HG02678 (cell line): Measurements from ENCODE around the gene EGFL8.

ENCODE experiments used
- ATAC-seq: cut with Tn5 transposase; IDR thresholded peaks from one replicate; pipeline ENCODE4 v1.9.1; 2021; ENCODE audit warnings: mild to moderate bottlenecking, moderate library complexity; ENCODE audit not compliant: unreplicated experiment

Gene EGFL8

GRCh38 chr6:32146287-32146686 lies 18.1 kb upstream of the EGFL8 start:
- ATAC-seq, result no peak

- ATAC-seq, result no peak
Observed at GRCh38 chr6:32146687-32147086, 17.7 kb upstream of the EGFL8 start.

DNA sequence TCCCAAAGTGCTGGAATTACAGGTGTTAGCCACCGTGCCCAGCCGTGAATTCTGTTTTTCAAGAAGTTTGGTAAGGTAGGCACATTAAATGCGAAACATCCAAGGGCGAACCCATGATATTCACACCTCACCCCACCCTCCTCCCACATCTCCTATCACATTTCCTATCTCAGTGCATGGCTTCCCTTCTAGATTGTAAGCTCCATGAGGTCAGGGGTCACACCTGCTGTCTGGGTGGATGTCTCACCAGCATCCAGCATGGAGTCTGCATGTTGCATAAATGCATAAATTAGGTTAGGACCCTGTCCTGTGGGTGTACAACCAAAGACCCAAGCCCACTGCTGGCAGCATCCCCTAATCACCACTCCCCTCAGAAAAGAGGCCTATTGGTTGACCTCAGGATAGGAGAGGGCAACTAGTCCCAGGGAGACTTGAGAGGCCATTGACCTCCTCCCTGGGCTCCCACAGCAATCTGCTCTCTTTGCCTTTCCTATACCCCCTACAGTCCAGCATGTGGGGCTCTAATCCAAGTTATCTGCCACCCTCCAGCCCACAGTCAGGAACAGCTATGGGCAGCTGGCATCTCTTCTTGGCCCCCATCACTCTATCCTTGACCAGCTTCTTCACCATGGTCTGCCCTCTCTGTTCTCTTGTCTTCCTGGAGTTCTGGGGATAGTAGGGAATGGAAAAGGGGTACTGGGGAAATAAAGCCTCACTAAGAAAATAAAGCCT lies 16.8 kb upstream of the EGFL8 start:
- no peak for ATAC-seq

- ATAC-seq, result no peak
Observed at GRCh38 chr6:32148289-32149091, 15.9 kb upstream of the EGFL8 start.

DNA sequence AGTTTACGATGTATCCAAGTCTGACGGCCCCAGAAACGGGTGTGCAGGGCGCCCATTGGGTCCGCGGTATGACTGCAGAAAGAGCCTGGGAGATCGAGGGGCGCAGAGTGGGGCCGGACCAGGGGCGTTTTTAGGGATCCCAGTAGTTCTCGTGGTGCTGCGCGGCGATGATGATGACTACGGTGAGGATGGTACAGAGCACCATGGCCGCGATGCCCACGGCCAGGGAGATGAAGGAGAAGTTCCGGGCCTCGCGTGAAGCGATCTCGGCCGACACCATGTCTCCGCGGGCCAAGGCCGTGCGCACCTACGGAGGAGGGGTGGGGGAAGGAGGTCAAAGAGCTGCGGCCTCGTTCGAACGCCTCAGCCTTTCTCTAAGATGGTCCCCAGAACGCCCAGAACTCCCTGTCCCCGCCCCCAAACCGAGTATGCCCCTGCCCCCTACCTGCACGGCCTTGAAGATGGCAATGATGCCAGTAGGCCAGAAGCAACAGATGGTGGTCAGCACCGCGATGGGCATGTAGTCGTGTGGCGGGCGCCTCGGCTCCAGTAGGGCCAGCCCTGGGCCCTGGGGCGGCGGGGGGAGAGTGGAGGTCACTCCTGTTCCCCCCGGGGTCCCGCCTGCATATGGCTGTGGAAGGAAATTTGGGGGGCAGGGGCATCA lies 15.2 kb upstream of the EGFL8 start:
- ATAC-seq, result no peak

- no peak for ATAC-seq
Observed at GRCh38 chr6:32149932-32150870, 14.2 kb upstream of the EGFL8 start.

- ATAC-seq, result no peak
Observed at GRCh38 chr6:32151181-32151862, 13.1 kb upstream of the EGFL8 start.

- ATAC-seq, result no peak
Observed at GRCh38 chr6:32151863-32152768, 12.3 kb upstream of the EGFL8 start, which contains the start of gene PRRT1. PRRT1 (minus strand) TSS chr6:32151939; CDS start chr6:32151827, 112 bp downstream.

GRCh38 chr6:32152769-32153563 lies 11.4 kb upstream of the EGFL8 start:
- no peak for ATAC-seq

DNA sequence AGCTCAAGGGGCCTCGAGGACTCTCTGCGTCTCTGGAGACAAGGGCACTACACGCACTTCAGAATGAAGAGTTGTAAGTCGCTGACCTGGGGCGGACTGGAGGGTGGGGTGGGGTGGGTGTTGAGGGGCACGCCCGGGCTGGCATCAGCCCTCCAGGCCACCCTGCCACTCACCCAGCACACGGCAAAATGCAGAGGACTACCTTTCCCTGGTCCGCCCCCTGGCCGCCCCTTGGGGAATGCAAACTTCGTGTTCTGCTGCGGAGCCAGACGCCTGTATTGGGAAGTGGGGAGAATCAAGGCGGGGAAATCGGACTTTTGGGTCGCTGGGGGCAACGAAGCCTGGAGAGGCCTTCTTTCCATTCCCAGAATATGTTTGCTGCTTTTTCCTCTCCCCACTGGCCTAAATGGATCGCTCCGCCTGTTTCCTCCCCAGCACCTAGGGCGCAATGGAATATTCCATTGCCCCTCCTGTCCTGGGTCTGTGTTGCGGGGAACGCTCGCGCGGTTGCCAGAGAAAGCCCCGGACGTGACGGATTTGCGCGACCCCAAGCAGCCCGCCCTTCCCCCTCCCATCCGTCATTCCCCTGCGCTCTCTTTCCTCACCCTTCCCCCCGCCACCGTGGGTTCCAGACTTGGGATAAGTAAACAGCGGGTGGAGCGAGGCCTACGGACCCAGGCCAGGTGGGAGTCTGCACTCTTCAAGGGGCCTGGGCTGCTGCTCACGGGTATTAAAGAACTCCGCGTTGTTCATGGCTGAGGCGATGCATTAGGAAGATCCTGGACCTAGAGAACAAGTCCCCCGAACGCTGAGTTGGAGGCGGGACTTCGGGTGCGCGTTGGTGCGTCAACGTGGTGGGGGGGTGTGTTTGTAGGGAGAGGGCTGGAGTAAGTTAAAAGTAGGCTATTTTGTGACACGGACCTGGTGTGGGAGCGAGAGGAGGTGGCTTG lies 10.6 kb upstream of the EGFL8 start, which contains the start of gene PPT2:
Gene PPT2, plus strand, starts transcription at position 578 of the 950 bp plus-strand sequence. CDS start 454 bp downstream, outside the sequence.
- peak; percentile 16 for ATAC-seq

DNA sequence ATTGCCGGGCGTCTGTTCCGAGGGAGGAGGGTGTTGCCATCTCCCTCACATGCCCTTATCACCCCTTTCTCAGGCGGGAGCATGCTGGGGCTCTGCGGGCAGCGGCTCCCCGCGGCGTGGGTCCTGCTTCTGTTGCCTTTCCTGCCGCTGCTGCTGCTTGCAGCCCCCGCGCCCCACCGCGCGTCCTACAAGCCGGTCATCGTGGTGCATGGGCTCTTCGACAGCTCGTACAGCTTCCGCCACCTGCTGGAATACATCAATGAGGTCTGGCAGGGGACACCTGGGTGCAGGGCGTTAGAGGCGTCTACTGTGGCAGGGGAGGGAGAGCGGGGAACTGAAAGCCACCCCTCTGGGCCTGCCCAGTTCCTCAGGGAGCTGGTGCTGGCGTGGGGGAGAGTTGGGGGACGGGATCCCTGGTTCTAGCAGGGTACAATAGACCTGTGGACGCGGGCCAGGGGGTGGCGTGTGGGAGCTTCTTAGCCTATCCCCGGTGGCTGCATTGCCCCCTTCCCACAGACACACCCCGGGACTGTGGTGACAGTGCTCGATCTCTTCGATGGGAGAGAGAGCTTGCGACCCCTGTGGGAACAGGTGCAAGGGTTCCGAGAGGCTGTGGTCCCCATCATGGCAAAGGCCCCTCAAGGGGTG lies 9.8 kb upstream of the EGFL8 start:
- ATAC-seq, result peak; percentile 77

GRCh38 chr6:32156891-32157290 lies 7.5 kb upstream of the EGFL8 start:
- ATAC-seq, result no peak

DNA sequence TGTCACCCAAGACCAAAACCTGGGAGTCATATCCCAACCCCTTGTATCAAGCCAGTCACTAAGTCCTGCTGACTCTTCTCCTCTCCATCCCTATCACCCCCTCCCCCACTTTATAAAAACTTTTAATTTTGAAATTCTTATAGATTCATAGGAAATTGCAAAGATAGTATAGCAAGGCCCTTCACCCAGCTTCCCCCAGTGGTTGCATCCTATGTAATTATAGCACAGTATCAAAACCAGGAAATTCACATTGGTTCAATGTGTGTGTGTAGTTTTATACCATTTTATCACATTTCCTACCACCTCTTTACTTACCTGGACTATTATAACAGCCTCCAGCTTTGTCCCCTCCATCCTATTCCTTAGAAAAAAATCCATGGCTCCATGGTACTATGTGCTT lies 6.3 kb upstream of the EGFL8 start:
- no peak for ATAC-seq

GRCh38 chr6:32163559-32164258 lies 686 bp upstream of the EGFL8 start:
- ATAC-seq, result no peak

DNA sequence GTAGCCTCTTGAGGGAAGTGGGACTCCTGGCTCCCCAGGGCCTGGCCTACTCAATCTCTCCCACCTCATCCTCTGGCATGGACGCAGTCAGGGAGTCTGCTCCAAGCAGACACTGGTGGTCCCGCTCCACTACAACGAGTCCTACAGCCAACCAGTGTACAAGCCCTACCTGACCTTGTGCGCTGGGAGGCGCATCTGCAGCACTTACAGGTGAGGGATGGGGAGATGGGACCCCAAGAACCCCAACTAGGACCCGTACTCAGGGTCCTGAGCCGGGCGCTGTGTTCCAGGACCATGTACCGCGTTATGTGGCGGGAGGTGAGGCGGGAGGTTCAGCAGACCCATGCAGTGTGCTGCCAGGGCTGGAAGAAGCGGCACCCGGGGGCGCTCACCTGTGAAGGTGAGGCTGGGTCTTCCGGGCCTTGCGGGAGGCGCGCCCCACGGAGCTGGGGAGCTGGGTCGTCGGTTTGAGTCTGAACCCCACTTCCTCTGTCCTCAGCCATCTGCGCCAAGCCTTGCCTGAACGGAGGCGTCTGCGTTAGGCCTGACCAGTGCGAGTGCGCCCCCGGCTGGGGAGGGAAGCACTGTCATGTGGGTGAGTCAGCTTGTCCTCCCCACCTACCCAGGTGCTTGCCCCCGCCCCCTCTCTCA lies 2.1 kb downstream of the EGFL8 start:
- no peak for ATAC-seq
